Measurements from ENCODE around the gene IL1F10. TPM values are rescaled to one million over a fixed set of nuclear protein-coding genes. Genes with fewer than 3 reads are reported as not detected.

Gene IL1F10
- total and polyA plus RNA-seq, 2 of the 8 experiments (the other 6 are each of a cell fraction or from before 2014, with no cell fraction given), result not detected

DNA sequence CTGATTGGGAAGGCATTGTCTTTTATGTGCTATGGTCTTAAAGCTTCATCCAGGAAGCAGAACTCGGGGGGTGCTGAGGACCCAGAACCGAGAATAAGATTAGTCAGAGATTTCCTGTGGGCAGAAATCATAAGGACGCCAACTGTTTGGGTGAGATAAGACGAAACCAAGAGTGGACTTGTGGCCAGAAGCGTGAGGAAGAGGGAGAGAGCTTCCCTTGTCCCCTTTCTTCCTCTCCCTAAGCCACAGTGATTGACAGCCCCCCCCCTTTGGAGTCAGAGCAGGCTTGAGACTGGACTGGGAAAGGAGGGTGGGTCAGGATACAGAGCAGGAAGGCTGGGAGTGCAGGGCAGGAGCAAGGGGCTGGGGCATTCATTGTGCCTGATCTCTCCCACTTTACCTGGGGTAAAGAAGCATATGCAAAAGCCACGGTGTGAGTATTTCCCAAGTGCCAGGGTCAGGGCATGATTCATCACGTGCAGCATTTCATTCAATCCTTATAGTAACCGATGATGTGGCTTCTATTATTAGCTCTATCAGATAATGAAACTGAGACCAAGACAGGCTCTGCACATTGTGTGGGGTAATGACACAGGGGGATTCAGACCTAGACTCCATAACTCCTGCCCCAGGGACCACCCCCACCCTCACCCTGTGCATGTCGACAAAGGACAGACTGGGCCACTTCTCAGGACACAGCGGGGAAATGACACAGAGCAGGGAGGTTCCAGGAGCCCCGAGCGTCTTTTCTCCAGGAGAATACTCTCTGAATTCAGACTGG is 56.6 kb downstream of the IL1F10 start (continued):
- TF ChIP-seq KDM5A (IDR thresholded peaks at IDR 0.05; ENCODE audit: low read length), result no peak
- TF ChIP-seq RBBP5 (IDR thresholded peaks at IDR 0.05; ENCODE audit: borderline replicate concordance, low read depth, low read length), result no peak
- TF ChIP-seq, protein P1, sequence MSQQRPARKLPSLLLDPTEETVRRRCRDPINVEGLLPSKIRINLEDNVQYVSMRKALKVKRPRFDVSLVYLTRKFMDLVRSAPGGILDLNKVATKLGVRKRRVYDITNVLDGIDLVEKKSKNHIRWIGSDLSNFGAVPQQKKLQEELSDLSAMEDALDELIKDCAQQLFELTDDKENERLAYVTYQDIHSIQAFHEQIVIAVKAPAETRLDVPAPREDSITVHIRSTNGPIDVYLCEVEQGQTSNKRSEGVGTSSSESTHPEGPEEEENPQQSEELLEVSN (IDR thresholded peaks at IDR 0.05), result no peak
- TF ChIP-seq RAD21 (IDR thresholded peaks at IDR 0.05 in 1 of 2, conservative IDR thresholded peaks at IDR 0.05 in 1 of 2; ENCODE audit: low read depth in 2 of 2, low read length in 2 of 2), result no peak
- TF ChIP-seq POLR2A (IDR thresholded peaks at IDR 0.05; ENCODE audit: control extremely low read depth in 1 of 2, low read depth in 2 of 2, low read length in 2 of 2), result no peak

Small RNA genes within 50 kb of the gene (small RNA-seq; reads per million reads assigned to genes)
- not detected for gene RNU6-1180P (ENCODE audit: insufficient read depth)

Other genes with a start within 250 kb of the IL1F10 start
- not detected in 2 replicates for gene IL1B, start 231.2 kb upstream of the IL1F10 start, total RNA-seq (2021; fragmentation: NEBNext Ultra II Directional; extraction: Animal tissue kit (Norgen Biotek cat#: 25700))
- not detected in 2 replicates for gene IL1B, start 231.2 kb upstream of the IL1F10 start, polyA plus RNA-seq (2011; rRNA removed)
- gene IL37, start 156.8 kb upstream of the IL1F10 start, total RNA-seq (2021; fragmentation: NEBNext Ultra II Directional; extraction: Animal tissue kit (Norgen Biotek cat#: 25700)), result not detected in 2 replicates
- gene IL37, start 156.8 kb upstream of the IL1F10 start, polyA plus RNA-seq (2011; rRNA removed), result 0.14 and 0.18 TPM in 2 replicates
- not detected in 2 replicates for gene IL36G, start 90.0 kb upstream of the IL1F10 start, total RNA-seq (2021; fragmentation: NEBNext Ultra II Directional; extraction: Animal tissue kit (Norgen Biotek cat#: 25700))
- 0.06 and 0.39 TPM in 2 replicates for gene IL36G, start 90.0 kb upstream of the IL1F10 start, polyA plus RNA-seq (2011; rRNA removed)
- not detected in 2 replicates for gene IL36A, start 62.5 kb upstream of the IL1F10 start, total RNA-seq (2021; fragmentation: NEBNext Ultra II Directional; extraction: Animal tissue kit (Norgen Biotek cat#: 25700))
- gene IL36A, start 62.5 kb upstream of the IL1F10 start, polyA plus RNA-seq (2011; rRNA removed), result not detected in 2 replicates
- not detected in 2 replicates for gene IL36B, start 15.1 kb upstream of the IL1F10 start, total RNA-seq (2021; fragmentation: NEBNext Ultra II Directional; extraction: Animal tissue kit (Norgen Biotek cat#: 25700))
- gene IL36B, start 15.1 kb upstream of the IL1F10 start, polyA plus RNA-seq (2011; rRNA removed), result not detected in 2 replicates
- gene IL36RN, start 8.8 kb upstream of the IL1F10 start, total RNA-seq (2021; fragmentation: NEBNext Ultra II Directional; extraction: Animal tissue kit (Norgen Biotek cat#: 25700)), result not detected in 2 replicates
- not detected in 2 replicates for gene IL36RN, start 8.8 kb upstream of the IL1F10 start, polyA plus RNA-seq (2011; rRNA removed)
- gene IL1RN, start 59.6 kb downstream of the IL1F10 start, total RNA-seq (2021; fragmentation: NEBNext Ultra II Directional; extraction: Animal tissue kit (Norgen Biotek cat#: 25700)), result not detected in 2 replicates
- gene IL1RN, start 59.6 kb downstream of the IL1F10 start, polyA plus RNA-seq (2011; rRNA removed), result not detected in 2 replicates
- 1.2 and 1.3 TPM in 2 replicates for gene PSD4, start 106.0 kb downstream of the IL1F10 start, total RNA-seq (2021; fragmentation: NEBNext Ultra II Directional; extraction: Animal tissue kit (Norgen Biotek cat#: 25700))
- 0.53 and 0.93 TPM in 2 replicates for gene PSD4, start 106.0 kb downstream of the IL1F10 start, polyA plus RNA-seq (2011; rRNA removed)
- gene PAX8, start 211.0 kb downstream of the IL1F10 start, total RNA-seq (2021; fragmentation: NEBNext Ultra II Directional; extraction: Animal tissue kit (Norgen Biotek cat#: 25700)), result not detected in 2 replicates
- 0.02 and 0.08 TPM in 2 replicates for gene PAX8, start 211.0 kb downstream of the IL1F10 start, polyA plus RNA-seq (2011; rRNA removed)